OCI-LY1 (cell line): ENCODE measurements around the gene ABCB4.

Source experiments
- H2AFZ ChIP-seq: fragments of 200-600 bp; sonication (generic), shearing (Covaris generic); 2 replicates; pipeline ENCODE4 v1.6.0; 2014; ENCODE audit warnings: antibody characterized with exemption, mild to moderate bottlenecking, low read length
- H3F3A ChIP-seq: fragments of 200-600 bp; sonication (generic), shearing (Covaris generic); 2 replicates; pipeline ENCODE4 v1.6.0; 2014; ENCODE audit warnings: mild to moderate bottlenecking, antibody characterized with exemption, low read length, moderate library complexity; ENCODE audit not compliant: insufficient read depth
- H3K27ac ChIP-seq: fragments of 200-600 bp; sonication (generic); 2 replicates; pipeline ENCODE4 v1.5.1; 2014; ENCODE audit warnings: low read length, mixed run types, mild to moderate bottlenecking, low read depth; ENCODE audit not compliant: poor library complexity, severe bottlenecking
- H3K27me3 ChIP-seq: fragments of 200-600 bp; sonication (generic); 2 replicates; pipeline ENCODE4 v1.6.0; 2014; ENCODE audit warnings: antibody characterized with exemption, mild to moderate bottlenecking, low read length, moderate library complexity; ENCODE audit not compliant: insufficient read depth
- H3K36me3 ChIP-seq: fragments of 200-600 bp; sonication (generic); 2 replicates; pipeline ENCODE4 v1.6.1; 2014; ENCODE audit warnings: mild to moderate bottlenecking, antibody characterized with exemption, low read length, moderate library complexity, mixed read lengths; ENCODE audit not compliant: insufficient read depth
- H3K4me1 ChIP-seq: fragments of 200-600 bp; sonication (generic); 2 replicates; pipeline ENCODE4 v1.5.1; 2014; ENCODE audit warnings: mild to moderate bottlenecking, low read length, moderate library complexity; ENCODE audit not compliant: insufficient read depth, severe bottlenecking
- H3K4me2 ChIP-seq: fragments of 200-600 bp; sonication (generic), shearing (Covaris generic); 2 replicates; pipeline ENCODE4 v1.6.1; 2014; ENCODE audit warnings: low read length
- H3K4me3 ChIP-seq: fragments of 200-600 bp; sonication (generic); 2 replicates; pipeline ENCODE4 v1.5.1; 2014; ENCODE audit warnings: low read length, low read depth, mild to moderate bottlenecking, mixed read lengths; ENCODE audit not compliant: poor library complexity, severe bottlenecking
- H3K79me2 ChIP-seq: fragments of 200-600 bp; shearing (Covaris generic); 2 replicates; pipeline ENCODE4 v1.6.1; 2016; ENCODE audit warnings: mixed run types, low read length, mixed read lengths; ENCODE audit not compliant: insufficient read depth
- H3K9ac ChIP-seq: fragments of 200-600 bp; sonication (generic), shearing (Covaris generic); 2 replicates; pipeline ENCODE4 v1.6.1; 2014; ENCODE audit warnings: mild to moderate bottlenecking, low read length, mixed read lengths
- H3K9me2 ChIP-seq: fragments of 200-600 bp; sonication (generic), shearing (Covaris generic); 2 replicates; pipeline ENCODE4 v1.6.1; 2014; ENCODE audit warnings: low read depth, mild to moderate bottlenecking, low read length, mixed read lengths
- H3K9me3 ChIP-seq: fragments of 200-600 bp; shearing (Covaris generic); 2 replicates; pipeline ENCODE4 v1.6.1; 2014; ENCODE audit warnings: low read length, mixed read lengths
- H4K20me1 ChIP-seq: fragments of 200-600 bp; sonication (generic), shearing (Covaris generic); 2 replicates; pipeline ENCODE4 v1.6.0; 2016; ENCODE audit warnings: mild to moderate bottlenecking, low read length; ENCODE audit not compliant: insufficient read depth
- EZH2 ChIP-seq: fragments of 200-600 bp; sonication (generic), shearing (Covaris generic); IDR thresholded peaks from 2 replicates; pipeline ENCODE4 v1.8.0; 2017; ENCODE audit warnings: borderline replicate concordance, mixed run types, mild to moderate bottlenecking, antibody characterized with exemption, low read length, moderate library complexity, mixed read lengths
- TF ChIP-seq, protein P1 (sequence below): fragments of 200-600 bp; sonication (generic), shearing (Covaris generic); IDR thresholded peaks from 2 replicates; pipeline ENCODE4 v1.5.1; 2017; ENCODE audit warnings: mild to moderate bottlenecking, antibody characterized with exemption, low read length, moderate library complexity, mixed read lengths

Gene ABCB4

DNA sequence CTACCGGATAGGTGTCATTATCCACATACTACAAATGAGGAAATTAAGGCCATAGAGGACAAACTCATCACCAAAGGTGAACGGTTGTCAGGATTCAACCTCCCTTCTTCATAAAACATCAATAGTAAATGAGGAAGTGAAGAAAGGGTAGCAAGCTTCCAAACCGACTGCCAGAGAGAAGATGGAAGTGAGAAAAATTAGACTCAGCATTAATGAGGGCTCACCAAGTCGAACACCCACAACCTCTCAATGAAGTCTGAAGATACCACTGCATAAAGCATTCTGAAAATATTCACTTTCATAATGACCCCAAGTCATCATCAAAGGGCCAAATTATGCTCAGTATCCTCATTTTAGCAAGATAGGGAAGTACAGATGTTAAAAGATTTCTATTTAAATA is 29.6 kb downstream of the ABCB4 start:
- H3K4me1 ChIP-seq: peaks cover 10% of the 10 kb centered on the region
- no peak overlapping the region for H2AFZ ChIP-seq
- H3K9ac ChIP-seq: no peak overlapping the region
- no peak overlapping the region for H3K4me3 ChIP-seq
- H3K36me3 ChIP-seq: peaks cover 23% of the 10 kb centered on the region
- H3K4me2 ChIP-seq: no peak overlapping the region
- H3K79me2 ChIP-seq: no peaks in the 10 kb centered on the region
- no peaks in the 10 kb centered on the region for H3F3A ChIP-seq
- TF ChIP-seq EZH2: no peak
- TF ChIP-seq, protein P1, sequence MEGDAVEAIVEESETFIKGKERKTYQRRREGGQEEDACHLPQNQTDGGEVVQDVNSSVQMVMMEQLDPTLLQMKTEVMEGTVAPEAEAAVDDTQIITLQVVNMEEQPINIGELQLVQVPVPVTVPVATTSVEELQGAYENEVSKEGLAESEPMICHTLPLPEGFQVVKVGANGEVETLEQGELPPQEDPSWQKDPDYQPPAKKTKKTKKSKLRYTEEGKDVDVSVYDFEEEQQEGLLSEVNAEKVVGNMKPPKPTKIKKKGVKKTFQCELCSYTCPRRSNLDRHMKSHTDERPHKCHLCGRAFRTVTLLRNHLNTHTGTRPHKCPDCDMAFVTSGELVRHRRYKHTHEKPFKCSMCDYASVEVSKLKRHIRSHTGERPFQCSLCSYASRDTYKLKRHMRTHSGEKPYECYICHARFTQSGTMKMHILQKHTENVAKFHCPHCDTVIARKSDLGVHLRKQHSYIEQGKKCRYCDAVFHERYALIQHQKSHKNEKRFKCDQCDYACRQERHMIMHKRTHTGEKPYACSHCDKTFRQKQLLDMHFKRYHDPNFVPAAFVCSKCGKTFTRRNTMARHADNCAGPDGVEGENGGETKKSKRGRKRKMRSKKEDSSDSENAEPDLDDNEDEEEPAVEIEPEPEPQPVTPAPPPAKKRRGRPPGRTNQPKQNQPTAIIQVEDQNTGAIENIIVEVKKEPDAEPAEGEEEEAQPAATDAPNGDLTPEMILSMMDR: no peak
- H3K27me3 ChIP-seq: no peaks in the 10 kb centered on the region
- H3K9me2 ChIP-seq: no peaks in the 10 kb centered on the region
- peaks cover 3% of the 10 kb centered on the region; the same call in 1 of the 2 replicates for H3K9me3 ChIP-seq
- H4K20me1 ChIP-seq: no peaks in the 10 kb centered on the region
- H3K27ac ChIP-seq: no peak overlapping the region

DNA sequence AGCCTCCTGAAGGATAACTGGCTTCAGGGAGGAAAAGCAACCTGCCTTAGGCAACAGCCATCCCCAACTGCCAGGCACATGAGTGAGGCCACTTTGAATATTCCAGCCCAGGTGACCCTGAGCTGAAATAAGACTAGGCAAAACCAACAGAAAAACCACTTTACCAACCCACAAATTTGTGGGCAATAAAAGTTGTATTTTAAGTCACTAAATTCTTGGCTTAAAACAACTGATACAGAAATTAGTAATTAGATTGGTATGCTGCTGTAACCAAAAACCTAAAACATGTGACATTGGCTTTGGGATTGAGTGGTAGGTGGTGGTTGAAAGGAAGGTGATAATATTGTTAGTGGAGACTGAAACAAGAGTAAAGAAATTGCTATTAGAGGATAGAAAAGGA is 39.9 kb downstream of the ABCB4 start:
- Histone ChIP-seq H3K4me2 (no peak overlapping the region), H3K4me1 (no peaks in the 10 kb centered on the region), H3K9me3 (no peaks in the 10 kb centered on the region), H3K79me2 (no peaks in the 10 kb centered on the region), H3K27me3 (no peaks in the 10 kb centered on the region), H4K20me1 (no peaks in the 10 kb centered on the region), H3K9me2 (no peaks in the 10 kb centered on the region; the same call in 1 of the 2 replicates), H2AFZ (no peak overlapping the region), H3K36me3 (peaks cover 56% of the 10 kb centered on the region), H3F3A (no peaks in the 10 kb centered on the region), H3K9ac (no peak overlapping the region), H3K27ac (no peak overlapping the region), H3K4me3 (no peak overlapping the region)
- no peak for TF ChIP-seq EZH2
- TF ChIP-seq, protein P1: no peak

DNA sequence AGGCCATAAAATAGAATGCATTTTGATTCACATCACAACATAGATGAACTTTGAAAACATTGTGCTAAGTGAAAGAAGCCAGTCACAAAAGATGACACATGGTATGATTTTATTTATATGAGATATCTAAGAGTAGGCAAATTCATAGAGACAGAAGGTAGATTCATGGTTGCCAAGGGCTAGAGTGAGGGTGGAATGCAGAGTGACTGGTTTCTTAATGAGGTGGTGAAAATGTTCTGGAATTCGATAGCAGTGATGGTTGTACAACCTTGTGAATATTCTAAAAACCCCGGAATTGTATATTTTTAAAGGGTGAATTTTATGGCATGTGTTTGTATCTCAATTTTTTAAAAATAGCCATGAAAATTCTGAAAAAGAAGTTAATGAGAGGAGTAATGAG is 42.9 kb downstream of the ABCB4 start:
- no peaks in the 10 kb centered on the region for H4K20me1 ChIP-seq
- TF ChIP-seq EZH2: no peak
- TF ChIP-seq, protein P1: no peak
- H3K4me2 ChIP-seq: no peak overlapping the region
- H3K9ac ChIP-seq: no peak overlapping the region
- no peak overlapping the region for H3K27ac ChIP-seq
- H3F3A ChIP-seq: no peaks in the 10 kb centered on the region
- H3K4me3 ChIP-seq: no peak overlapping the region
- peaks cover 55% of the 10 kb centered on the region for H3K36me3 ChIP-seq
- no peaks in the 10 kb centered on the region; the same call in 1 of the 2 replicates for H3K9me2 ChIP-seq
- no peaks in the 10 kb centered on the region for H3K27me3 ChIP-seq
- H2AFZ ChIP-seq: no peak overlapping the region
- no peaks in the 10 kb centered on the region for H3K79me2 ChIP-seq
- H3K4me1 ChIP-seq: no peaks in the 10 kb centered on the region
- H3K9me3 ChIP-seq: no peaks in the 10 kb centered on the region
